GM19438 (cell line): Measurements from ENCODE around the gene LRRC10B.

Source experiments
- ATAC-seq: cut with Tn5 transposase; IDR thresholded peaks from one replicate; pipeline ENCODE4 v1.9.1; 2021; ENCODE audit warnings: low read depth; ENCODE audit not compliant: unreplicated experiment

LRRC10B gene

DNA sequence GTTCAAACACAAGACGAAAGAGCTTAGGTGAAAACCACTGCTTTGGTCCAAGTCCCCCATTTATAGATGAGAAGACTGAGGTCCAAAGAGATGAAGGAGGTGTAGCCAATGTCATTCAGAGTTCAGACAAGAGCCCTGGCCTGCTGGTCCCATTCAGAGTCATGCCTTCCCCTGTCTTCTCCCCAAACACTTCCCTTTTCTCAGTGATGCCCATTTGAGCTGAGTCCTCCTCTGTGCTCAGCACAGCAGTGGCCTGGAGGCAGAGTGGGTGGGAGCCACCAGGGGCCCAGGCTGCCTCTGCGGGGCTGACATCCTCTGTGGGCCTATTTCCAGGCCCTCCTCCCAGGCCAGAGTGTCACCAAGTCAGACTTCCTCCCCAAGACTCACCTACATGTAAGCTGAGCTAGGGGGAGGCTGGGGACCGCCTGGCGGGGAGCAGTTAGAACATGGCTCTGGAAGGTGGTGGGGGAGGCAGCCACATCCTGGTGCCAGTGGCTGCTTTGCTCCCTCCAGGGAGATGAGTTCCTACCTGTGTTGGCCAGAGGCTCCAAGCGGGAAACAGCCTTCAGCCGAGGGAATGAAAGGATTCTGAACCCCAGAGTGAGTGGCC lies 22.4 kb upstream of the LRRC10B start:
- no peak for ATAC-seq

DNA sequence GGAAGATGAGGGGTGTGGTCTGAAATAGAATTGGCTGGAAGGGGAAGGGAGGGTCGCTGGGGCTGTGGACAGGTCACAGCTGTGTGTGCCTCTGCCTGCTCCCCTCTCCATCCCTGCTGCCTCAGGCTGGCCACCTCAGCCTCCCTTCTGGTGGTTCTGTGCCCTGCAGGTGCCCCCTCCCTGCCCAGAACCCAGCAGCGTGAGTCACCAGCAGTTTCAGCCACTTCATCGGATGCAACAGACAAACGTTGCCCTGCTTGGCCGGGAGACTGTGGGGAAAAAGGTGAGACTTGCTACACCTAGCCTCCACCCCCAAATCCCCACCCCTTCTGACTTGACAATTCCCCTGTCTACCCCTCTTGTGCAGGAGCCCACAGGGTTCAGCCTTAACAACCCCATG lies 21.8 kb upstream of the LRRC10B start:
- ATAC-seq, result no peak

GRCh38 chr11:61487342-61488025 lies 21.1 kb upstream of the LRRC10B start:
- no peak for ATAC-seq

DNA sequence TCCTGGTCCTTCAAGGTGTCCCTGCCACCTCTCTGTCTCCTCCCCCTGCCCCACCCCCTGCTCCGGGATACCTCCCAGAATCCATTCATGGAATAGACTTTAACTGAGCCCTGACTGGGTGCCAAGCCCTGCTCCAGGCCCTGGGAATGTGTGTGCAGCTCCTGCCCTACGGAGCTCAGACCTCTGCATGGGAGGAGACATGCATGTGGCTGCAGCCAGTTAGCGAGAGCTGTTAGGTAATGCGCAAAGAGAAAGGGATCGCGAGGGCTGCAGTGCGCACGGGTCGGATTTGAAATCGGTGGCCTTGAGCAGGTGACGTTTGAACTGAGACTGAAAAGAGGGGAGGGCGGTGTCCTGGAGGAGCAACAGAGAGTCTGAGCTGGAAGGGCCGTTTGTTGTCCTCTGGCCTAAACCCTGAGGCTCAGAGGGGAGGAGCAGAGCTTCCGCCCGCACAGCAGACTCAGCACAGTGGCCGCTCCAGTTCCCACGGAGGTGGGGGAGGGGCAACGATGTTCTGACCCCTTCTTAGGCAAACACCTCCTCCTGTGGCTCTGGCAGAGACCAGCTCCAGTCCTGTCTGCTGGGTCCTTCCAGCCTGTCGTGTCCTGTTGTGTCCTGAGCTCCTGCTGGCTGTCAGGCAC lies 19.8 kb upstream of the LRRC10B start:
- no peak for ATAC-seq

DNA sequence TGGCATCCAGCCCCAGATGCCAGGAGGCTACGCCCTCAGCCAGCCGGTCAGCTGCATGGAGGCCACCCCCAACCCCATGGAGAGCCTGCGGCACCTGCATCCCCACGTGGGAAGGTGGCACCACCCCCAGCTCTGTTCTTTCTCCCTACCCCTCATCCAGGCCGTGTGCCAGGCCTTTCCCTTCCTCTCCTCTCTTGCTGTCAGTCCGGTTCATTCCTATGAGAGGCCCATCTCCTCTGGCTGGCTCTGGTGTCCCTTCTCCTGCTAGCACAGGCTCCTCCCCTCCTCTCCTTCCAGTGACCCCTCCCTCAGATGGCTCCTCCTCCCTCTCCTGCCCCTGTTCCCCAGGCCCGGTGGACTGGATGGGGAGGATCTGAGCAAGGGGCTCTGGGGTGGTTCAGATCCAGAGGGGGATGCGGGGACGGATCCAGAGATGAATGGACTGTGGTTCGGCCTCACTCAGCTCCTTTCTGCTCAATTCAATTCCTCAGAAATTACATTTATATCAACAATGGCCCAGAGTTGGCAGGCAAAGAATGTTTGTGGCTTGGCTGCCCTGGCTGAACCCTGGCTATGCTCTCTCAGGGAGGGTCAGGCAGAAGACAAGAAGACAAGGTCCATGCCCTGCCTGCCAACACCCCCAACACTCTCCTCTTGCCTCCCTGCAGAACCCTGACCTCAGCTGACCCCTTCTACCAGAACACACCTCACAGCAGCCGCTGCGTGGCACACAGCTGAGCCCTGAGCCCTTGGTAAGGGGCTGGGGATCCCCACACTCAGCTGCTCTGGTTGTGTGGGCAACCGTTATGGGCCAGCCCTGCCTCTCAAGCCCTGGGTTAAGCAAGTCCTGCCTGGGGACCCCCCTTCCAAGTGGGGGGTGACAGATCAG lies 18.5 kb upstream of the LRRC10B start:
- no peak for ATAC-seq

DNA sequence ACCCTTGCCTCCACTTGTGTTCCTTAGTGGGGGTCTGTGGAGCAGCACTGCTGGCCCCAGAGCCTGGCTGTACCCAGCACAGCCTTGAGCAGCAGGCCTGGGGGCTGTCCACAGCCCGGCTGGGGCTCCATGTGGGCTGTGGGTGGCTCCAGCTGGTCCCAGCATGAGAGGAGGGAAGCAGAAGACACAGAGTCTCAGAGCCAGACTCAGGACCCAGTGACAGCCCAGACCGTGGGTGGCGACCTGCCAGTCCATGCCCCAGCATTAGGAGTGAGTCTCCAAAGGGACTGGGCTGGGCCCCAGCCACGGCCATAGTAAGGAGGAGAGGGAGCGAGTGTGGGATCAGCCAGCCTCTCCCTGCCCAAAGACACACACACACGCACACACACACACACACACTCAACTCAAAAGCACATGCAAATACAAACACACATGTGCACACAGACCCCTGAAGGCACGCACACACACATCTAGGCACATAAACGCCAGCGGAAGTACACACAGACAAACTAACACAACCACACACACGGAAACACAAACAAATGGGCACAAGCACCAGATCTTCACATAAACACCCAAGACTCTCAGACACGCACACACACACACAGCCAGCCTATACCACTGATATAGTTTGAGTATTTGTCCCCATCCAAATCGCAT lies 16.7 kb upstream of the LRRC10B start:
- ATAC-seq, result no peak

GRCh38 chr11:61494381-61494961 lies 14.1 kb upstream of the LRRC10B start:
- ATAC-seq, result no peak

GRCh38 chr11:61495801-61496601 lies 12.5 kb upstream of the LRRC10B start:
- ATAC-seq, result no peak

DNA sequence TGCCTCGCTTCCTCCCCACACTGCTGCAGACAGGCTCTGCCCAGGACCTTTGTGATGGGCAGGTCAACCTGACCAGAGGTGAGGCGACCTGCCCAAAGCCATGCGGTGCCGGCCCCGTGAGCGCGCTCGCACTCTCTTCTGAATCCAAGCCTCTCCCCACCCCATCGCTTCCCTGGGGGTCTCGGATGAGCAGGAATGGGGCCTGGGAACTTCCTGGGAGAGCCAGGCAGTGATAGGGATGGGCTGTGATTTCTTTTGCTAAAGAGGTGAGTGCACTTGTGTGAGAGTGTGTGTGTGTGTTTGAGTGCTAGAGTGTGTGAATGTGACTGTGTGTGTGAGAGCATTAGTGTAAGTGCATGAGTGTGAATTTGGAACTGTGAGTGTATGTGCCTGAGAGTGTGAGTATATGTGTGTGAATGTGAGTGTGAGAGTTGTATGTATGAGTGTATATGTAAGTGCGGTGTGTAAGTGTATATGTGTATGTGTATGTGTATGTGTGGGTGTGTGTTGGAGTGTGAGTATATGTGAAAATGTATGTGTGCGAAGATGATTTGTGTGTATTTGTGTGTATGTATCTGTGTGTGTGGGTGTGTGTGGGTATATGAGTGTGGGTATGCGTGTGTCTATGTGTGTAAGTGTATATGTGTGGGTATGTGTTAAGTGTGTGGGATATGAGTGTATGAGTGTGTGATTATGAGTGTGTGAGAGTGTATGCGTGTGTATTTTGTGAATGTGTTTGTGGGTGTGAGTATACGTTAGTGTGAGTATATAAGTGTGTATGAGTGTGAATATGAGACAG lies 11.7 kb upstream of the LRRC10B start:
- ATAC-seq, result no peak

GRCh38 chr11:61497473-61497872 lies 11.1 kb upstream of the LRRC10B start:
- no peak for ATAC-seq

- ATAC-seq, result no peak
Measured at GRCh38 chr11:61497876-61498275, 10.7 kb upstream of the LRRC10B start.

- ATAC-seq, result no peak
Measured at GRCh38 chr11:61498767-61499341, 9.7 kb upstream of the LRRC10B start.

DNA sequence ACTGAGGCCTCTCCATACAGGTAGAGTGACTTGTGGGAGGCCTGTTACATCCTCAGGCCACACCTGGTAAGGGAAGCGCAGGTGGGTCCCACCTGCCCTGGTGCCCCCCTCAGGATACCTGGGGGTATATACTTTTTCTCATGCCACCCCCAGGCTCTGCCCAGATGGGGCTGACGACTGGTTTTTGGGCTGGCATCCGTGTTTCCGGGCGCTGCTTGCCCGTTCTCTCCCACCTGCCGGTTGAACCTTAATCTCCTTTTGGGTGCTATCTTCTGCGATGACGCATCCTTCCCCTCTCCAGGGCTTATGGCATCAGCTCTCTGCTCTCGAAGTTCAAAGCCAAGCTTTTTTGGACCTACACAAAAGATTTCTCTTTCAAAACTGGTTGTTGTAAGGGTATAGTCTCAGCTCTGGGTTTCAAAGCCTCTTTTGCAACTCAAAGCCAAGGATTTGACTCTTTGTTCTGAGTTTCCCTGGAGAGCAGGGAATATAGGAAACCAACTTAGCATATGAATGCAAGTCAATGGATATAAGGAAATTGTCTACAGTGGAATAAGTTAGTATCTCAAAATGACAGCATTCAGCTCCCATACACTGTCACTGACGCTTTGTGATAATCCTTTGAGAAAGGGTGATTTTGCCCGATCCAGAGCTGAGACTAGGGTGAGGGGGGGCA lies 8.6 kb upstream of the LRRC10B start:
- no peak for ATAC-seq

DNA sequence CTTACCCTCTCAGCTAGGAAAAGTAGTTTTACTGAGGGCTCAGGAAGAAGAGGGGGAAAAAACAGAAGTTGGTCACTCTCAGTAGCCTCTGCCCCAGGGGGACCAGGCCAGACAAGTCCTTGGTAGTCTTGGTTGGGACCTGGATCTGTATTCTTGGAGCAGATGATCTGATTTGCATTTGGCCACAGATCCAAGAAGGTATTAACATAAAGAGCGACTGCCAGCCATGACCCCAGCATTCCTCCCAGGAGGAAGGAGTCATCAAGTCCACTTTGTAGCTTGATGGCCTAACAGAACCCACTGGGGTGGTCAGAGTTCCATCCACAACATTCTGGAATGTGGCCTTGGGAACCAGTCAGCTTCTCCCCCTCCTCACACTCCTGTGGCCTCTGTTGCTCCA lies 6.0 kb upstream of the LRRC10B start:
- ATAC-seq, result no peak

DNA sequence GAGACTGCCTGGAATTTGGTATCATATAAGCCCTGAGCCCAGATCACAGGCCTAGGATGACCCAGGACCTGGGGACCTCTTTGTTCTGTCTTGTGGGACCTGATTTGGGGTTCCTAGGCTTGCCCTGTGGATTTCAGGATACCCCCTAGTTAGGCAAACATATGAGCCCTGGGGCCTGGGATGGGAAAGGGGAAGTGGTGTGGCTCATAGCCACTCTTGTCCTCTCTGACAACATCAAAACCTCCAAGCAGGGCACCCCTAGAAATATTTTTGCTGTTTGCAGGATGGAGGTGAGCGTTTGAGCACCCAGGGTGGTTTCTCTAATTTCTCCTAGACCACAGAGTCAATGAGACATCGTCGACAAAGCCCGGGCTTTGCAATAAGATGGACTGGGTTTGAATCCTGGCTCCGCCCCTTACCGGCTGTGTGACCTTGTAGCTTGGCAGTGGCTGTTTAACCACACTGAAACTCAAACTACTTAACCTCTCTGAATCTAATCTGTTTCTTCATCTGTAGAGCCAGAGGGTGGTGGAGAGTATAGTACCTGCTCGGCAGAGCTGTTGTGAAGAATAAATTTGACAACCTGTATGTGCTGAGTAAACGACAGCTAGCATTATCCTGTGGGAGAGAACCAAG lies 5.3 kb upstream of the LRRC10B start:
- ATAC-seq, result no peak

- ATAC-seq, result no peak
Measured at GRCh38 chr11:61505106-61505505, 3.4 kb upstream of the LRRC10B start.

- ATAC-seq, result no peak
Measured at GRCh38 chr11:61505640-61506155, 2.9 kb upstream of the LRRC10B start.
